ENCODE results near the gene IGFLR1. TPM values are rescaled to one million over a fixed set of nuclear protein-coding genes. Genes with fewer than 3 reads are reported as not detected.

IGFLR1 gene
- total and polyA plus RNA-seq, 2 of the 8 experiments (the other 6 are each of a cell fraction or from before 2014, with no cell fraction given): 8.4 to 28.9 TPM

DNA sequence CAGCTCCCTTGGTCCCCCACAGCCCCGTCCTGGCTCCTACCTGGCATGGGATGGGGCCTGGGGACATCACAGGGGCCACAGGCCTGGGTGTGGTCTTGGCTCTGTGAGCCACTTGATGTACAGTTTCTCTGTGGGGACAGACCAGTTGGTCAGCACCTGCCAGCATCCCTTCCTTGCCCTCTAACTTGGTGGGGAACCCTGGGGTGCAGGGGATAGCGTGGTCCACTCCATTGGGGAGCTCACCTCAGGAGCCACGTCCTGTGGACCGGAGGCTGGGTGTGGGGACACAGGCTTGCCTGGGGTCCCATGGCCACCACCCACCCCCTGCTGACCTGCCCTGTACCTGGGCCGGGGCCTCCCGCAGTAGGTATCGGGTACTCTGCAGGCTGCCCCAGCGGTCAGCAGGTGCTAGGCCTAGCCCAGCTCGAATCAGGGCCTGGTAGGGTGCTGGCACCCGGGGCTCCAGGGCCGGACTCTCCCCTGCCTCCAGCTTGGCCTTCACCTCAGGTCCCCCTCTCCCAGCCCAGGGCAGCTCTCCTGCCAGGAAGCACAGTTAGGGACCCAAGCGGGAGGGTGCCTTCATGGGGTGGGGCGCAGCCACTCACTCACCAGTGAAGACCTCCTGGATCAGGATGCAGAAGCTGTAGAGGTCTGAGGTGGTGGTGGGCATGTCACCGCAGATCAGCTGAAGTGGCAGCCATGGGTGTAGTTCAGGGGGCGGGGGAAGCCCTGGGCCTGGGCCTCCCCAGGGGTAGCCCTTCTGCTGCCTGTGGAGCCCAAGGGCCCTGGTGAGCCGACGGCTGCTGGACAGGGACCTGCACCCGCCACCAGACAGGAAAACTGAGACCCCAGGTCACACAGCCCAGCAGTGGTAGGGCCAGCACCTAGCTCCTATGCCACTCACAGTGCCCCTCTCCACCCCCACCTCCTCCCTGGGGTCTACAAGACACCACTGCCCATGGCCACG is 48.0 kb upstream of the IGFLR1 start (continued):
- TF ChIP-seq TEAD4 (IDR thresholded peaks at IDR 0.05; ENCODE audit: low read depth, low read length): no peak
- TF ChIP-seq CREB1 (IDR thresholded peaks at IDR 0.05): no peak
- no peak for TF ChIP-seq RAD21 (IDR thresholded peaks at IDR 0.05 in 1 of 2, conservative IDR thresholded peaks at IDR 0.05 in 1 of 2; ENCODE audit: low read depth in 2 of 2, low read length in 2 of 2)

Measured in H1 (cell line).